Measurements from ENCODE around the gene PRKCB.

PRKCB gene

DNA sequence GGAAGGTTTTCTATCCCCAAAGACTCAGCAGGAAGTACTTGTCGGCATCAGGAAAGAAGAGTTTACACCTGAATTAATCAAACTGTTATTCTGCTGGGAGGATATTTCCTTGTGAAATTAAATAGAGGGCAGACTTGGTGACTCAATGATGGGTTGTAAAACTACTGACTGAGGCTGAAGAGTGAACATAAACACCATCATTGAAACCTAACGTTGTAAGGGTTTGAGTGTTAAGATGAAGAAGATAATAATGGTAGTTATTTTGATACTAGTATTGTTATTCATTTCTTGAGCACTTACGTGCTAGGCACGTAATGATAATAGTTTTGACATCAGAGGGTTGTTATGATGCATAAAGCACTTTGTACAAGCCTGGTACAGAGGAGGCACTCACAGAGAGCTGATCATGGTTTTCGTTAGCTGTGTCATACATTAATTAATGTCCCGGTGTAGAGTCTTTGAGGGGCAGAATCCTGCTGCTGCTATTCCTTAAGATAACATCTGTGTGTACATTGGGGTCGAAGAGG lies 356.2 kb downstream of the PRKCB start:
- H3K27me3 ChIP-seq (ENCODE audit: control insufficient read depth, insufficient read depth, low read length): no peaks in the 10 kb centered on the region
- H3K27ac ChIP-seq (ENCODE audit: low read depth, low read length): no peak overlapping the region
- H3K9ac ChIP-seq (ENCODE audit: low read length): no peak overlapping the region
- no peaks in the 10 kb centered on the region for H3K4me1 ChIP-seq (ENCODE audit: control insufficient read depth, insufficient read depth, low read length)
- H3K36me3 ChIP-seq (ENCODE audit: control insufficient read depth, insufficient read depth, low read length): no peaks in the 10 kb centered on the region
- H3K4me3 ChIP-seq (ENCODE audit: low read length): no peak overlapping the region

GRCh38 chr16:24195221-24195620 lies 359.4 kb downstream of the PRKCB start:
- no peak overlapping the region for H3K4me3 ChIP-seq (ENCODE audit: low read length)
- H3K27ac ChIP-seq (ENCODE audit: low read depth, low read length): no peak overlapping the region
- H3K4me1 ChIP-seq (ENCODE audit: control insufficient read depth, insufficient read depth, low read length): no peaks in the 10 kb centered on the region
- no peaks in the 10 kb centered on the region for H3K27me3 ChIP-seq (ENCODE audit: control insufficient read depth, insufficient read depth, low read length)
- no peaks in the 10 kb centered on the region for H3K36me3 ChIP-seq (ENCODE audit: control insufficient read depth, insufficient read depth, low read length)
- no peak overlapping the region for H3K9ac ChIP-seq (ENCODE audit: low read length)

- no peak overlapping the region for H3K9ac ChIP-seq (ENCODE audit: low read length)
- no peak overlapping the region for H3K27ac ChIP-seq (ENCODE audit: low read depth, low read length)
- no peaks in the 10 kb centered on the region for H3K4me1 ChIP-seq (ENCODE audit: control insufficient read depth, insufficient read depth, low read length)
- no peak overlapping the region for H3K4me3 ChIP-seq (ENCODE audit: low read length)
- H3K36me3 ChIP-seq (ENCODE audit: control insufficient read depth, insufficient read depth, low read length): no peaks in the 10 kb centered on the region
- H3K27me3 ChIP-seq (ENCODE audit: control insufficient read depth, insufficient read depth, low read length): no peaks in the 10 kb centered on the region
Measured at GRCh38 chr16:24198807-24199533, 363.2 kb downstream of the PRKCB start.

DNA sequence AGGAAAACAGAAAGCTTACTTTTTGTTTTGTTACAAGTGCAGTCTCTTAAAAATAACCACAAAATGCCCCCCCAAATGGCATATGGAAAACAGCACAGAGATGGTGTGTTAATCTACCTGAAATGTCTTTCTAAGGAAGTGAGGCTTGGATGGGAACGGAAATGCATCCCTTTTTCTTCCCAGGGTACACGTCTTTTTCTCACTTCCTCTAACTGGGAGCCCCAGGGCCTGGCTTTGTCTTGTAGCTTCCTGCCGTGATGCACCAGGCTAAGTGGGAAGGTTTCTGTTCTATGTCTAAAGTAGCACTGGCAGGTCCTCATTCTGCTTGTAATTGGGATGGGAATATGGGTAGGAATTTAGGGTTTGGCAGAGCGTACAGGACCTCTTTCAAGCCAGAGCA lies 367.9 kb downstream of the PRKCB start:
- no peaks in the 10 kb centered on the region for H3K4me1 ChIP-seq (ENCODE audit: control insufficient read depth, insufficient read depth, low read length)
- H3K27ac ChIP-seq (ENCODE audit: low read depth, low read length): no peak overlapping the region
- H3K4me3 ChIP-seq (ENCODE audit: low read length): no peak overlapping the region
- no peaks in the 10 kb centered on the region for H3K36me3 ChIP-seq (ENCODE audit: control insufficient read depth, insufficient read depth, low read length)
- H3K27me3 ChIP-seq (ENCODE audit: control insufficient read depth, insufficient read depth, low read length): no peaks in the 10 kb centered on the region
- no peak overlapping the region for H3K9ac ChIP-seq (ENCODE audit: low read length)

- Histone ChIP-seq H3K9ac (ENCODE audit: low read length) (no peak overlapping the region), H3K27ac (ENCODE audit: low read depth, low read length) (no peak overlapping the region), H3K4me1 (ENCODE audit: control insufficient read depth, insufficient read depth, low read length) (no peaks in the 10 kb centered on the region), H3K4me3 (ENCODE audit: low read length) (no peak overlapping the region), H3K36me3 (ENCODE audit: control insufficient read depth, insufficient read depth, low read length) (no peaks in the 10 kb centered on the region), H3K27me3 (ENCODE audit: control insufficient read depth, insufficient read depth, low read length) (no peaks in the 10 kb centered on the region)
Measured at GRCh38 chr16:24204150-24204665, 368.4 kb downstream of the PRKCB start.

- Histone ChIP-seq H3K36me3 (ENCODE audit: control insufficient read depth, insufficient read depth, low read length) (no peaks in the 10 kb centered on the region), H3K4me1 (ENCODE audit: control insufficient read depth, insufficient read depth, low read length) (no peaks in the 10 kb centered on the region), H3K9ac (ENCODE audit: low read length) (no peak overlapping the region), H3K27ac (ENCODE audit: low read depth, low read length) (no peak overlapping the region), H3K27me3 (ENCODE audit: control insufficient read depth, insufficient read depth, low read length) (no peaks in the 10 kb centered on the region), H3K4me3 (ENCODE audit: low read length) (no peak overlapping the region)
Measured at GRCh38 chr16:24206926-24207325, 371.1 kb downstream of the PRKCB start.

DNA sequence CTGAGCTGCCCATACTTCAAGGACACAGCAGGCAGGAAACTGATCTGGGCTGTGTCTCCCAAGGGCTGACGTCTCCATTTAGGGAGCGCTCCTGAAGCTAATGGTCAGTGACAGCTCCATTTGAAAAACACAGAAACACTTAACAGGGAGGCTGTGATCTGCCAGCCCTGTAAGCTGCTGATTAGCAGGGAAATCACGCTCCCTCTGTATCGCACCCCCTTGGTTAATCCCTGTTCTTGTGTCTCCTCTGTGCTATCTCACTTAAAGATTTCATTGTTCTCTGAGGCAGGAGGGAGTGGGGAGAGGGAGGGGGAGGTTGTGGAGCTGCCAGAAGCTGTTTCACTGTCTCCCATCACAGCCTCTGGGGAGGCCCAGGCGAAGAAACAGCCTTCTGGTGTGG lies 372.9 kb downstream of the PRKCB start:
- peak overlapping the region; percentile 54 for H3K27ac ChIP-seq (ENCODE audit: low read depth, low read length)

DNA sequence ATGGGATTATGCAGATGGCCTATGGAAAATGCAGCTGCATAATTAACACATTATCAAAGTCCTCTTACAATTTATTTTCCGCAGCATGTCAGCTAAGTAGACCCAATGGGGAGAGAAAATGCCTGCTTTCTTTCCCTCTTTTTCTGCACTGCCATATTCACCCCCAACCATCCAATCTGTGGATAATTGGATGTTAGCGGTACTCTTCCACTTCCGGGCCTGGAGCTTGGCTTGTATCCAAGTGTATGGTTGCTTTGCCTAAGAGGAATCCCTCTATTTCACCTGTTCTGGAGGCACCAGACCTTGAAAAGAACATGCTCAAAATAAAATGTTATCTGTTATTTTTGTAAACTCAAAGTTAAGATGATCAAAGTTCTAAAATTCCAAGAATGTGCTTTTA lies 379.2 kb downstream of the PRKCB start:
- Histone ChIP-seq H3K36me3 (ENCODE audit: control insufficient read depth, insufficient read depth, low read length) (no peaks in the 10 kb centered on the region), H3K4me3 (ENCODE audit: low read length) (no peak overlapping the region), H3K9ac (ENCODE audit: low read length) (no peak overlapping the region), H3K4me1 (ENCODE audit: control insufficient read depth, insufficient read depth, low read length) (no peaks in the 10 kb centered on the region), H3K27me3 (ENCODE audit: control insufficient read depth, insufficient read depth, low read length) (no peaks in the 10 kb centered on the region), H3K27ac (ENCODE audit: low read depth, low read length) (no peak overlapping the region)

More for the DNA sequence above, 372.9 kb downstream of the PRKCB start:
- H3K4me3 ChIP-seq (ENCODE audit: low read length): no peak overlapping the region
- no peaks in the 10 kb centered on the region for H3K4me1 ChIP-seq (ENCODE audit: control insufficient read depth, insufficient read depth, low read length)
- H3K27me3 ChIP-seq (ENCODE audit: control insufficient read depth, insufficient read depth, low read length): no peaks in the 10 kb centered on the region
- no peak overlapping the region for H3K9ac ChIP-seq (ENCODE audit: low read length)
- no peaks in the 10 kb centered on the region for H3K36me3 ChIP-seq (ENCODE audit: control insufficient read depth, insufficient read depth, low read length)

DNA sequence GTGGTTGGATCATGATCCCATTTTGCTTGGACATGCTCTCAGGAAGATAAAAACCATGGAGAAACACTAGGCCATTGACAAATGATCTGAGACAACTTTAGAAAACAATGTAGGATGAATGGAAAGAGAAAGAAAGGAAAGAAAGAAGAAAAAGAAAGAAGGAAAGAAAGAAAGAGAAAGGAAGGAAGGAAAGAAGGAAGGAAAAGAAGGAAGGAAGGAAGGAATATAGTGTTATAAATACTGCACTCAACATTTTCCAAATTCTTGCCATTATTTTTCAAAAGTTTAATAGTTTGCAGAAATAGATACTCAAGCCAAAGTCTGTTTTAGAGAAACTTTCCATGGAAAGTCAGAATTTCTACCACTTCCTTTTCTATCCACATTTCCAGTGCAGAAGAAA lies 381.2 kb downstream of the PRKCB start:
- Histone ChIP-seq H3K4me1 (ENCODE audit: control insufficient read depth, insufficient read depth, low read length) (no peaks in the 10 kb centered on the region), H3K36me3 (ENCODE audit: control insufficient read depth, insufficient read depth, low read length) (no peaks in the 10 kb centered on the region), H3K4me3 (ENCODE audit: low read length) (no peak overlapping the region), H3K9ac (ENCODE audit: low read length) (no peak overlapping the region), H3K27ac (ENCODE audit: low read depth, low read length) (no peak overlapping the region), H3K27me3 (ENCODE audit: control insufficient read depth, insufficient read depth, low read length) (no peaks in the 10 kb centered on the region)

DNA sequence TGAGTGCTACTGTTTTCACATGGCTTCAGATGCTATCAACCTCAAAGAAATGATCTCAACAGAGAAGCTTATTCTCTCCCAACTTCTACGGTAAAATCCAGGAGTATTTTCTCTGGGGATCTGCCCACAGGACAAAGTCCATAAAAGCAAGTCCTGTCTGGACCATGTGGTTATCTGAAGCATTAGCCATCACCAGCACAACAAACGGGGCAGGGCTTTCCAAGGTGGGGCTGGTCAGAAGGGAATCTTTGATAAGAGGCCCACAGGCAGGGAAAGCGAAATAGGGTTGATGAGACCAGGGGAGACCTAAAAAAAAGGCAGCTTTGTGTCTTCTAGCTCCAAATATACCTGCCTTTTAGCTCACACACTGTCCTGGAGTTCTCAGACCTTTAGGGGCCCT lies 381.7 kb downstream of the PRKCB start:
- Histone ChIP-seq H3K4me1 (ENCODE audit: control insufficient read depth, insufficient read depth, low read length) (no peaks in the 10 kb centered on the region), H3K36me3 (ENCODE audit: control insufficient read depth, insufficient read depth, low read length) (no peaks in the 10 kb centered on the region), H3K4me3 (ENCODE audit: low read length) (no peak overlapping the region), H3K27ac (ENCODE audit: low read depth, low read length) (no peak overlapping the region), H3K9ac (ENCODE audit: low read length) (no peak overlapping the region), H3K27me3 (ENCODE audit: control insufficient read depth, insufficient read depth, low read length) (no peaks in the 10 kb centered on the region)

GRCh38 chr16:24218299-24218698 lies 382.5 kb downstream of the PRKCB start:
- no peaks in the 10 kb centered on the region for H3K36me3 ChIP-seq (ENCODE audit: control insufficient read depth, insufficient read depth, low read length)
- no peak overlapping the region for H3K4me3 ChIP-seq (ENCODE audit: low read length)
- no peak overlapping the region for H3K27ac ChIP-seq (ENCODE audit: low read depth, low read length)
- H3K4me1 ChIP-seq (ENCODE audit: control insufficient read depth, insufficient read depth, low read length): no peaks in the 10 kb centered on the region
- no peak overlapping the region for H3K9ac ChIP-seq (ENCODE audit: low read length)
- no peaks in the 10 kb centered on the region for H3K27me3 ChIP-seq (ENCODE audit: control insufficient read depth, insufficient read depth, low read length)

DNA sequence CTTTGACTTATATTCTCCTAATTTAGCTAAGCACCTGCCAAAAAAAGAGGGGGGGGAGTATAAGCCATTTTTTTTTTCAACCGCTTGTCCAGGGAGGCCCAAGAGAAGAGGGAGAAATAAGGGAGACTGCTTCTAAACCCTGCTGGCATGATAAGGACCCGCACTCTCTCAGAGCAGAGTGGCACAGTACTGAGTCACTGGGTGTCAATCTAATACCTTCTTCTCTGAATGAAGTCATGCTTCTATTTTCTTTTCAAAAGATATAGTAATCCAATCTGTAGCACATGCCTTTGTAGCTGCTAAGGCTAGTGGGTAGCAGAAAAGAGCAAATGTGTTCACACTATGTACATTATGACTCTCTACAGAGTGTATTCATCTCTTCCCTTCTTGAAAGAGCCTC lies 385.4 kb downstream of the PRKCB start:
- no peak overlapping the region for H3K9ac ChIP-seq (ENCODE audit: low read length)
- H3K27ac ChIP-seq (ENCODE audit: low read depth, low read length): no peak overlapping the region
- peaks cover 2% of the 10 kb centered on the region for H3K27me3 ChIP-seq (ENCODE audit: control insufficient read depth, insufficient read depth, low read length)
- H3K4me3 ChIP-seq (ENCODE audit: low read length): no peak overlapping the region
- no peaks in the 10 kb centered on the region for H3K36me3 ChIP-seq (ENCODE audit: control insufficient read depth, insufficient read depth, low read length)
- H3K4me1 ChIP-seq (ENCODE audit: control insufficient read depth, insufficient read depth, low read length): no peaks in the 10 kb centered on the region

GRCh38 chr16:24228514-24228913 lies 392.7 kb downstream of the PRKCB start:
- Histone ChIP-seq H3K9ac (ENCODE audit: low read length) (no peak overlapping the region), H3K27ac (ENCODE audit: low read depth, low read length) (no peak overlapping the region), H3K4me3 (ENCODE audit: low read length) (no peak overlapping the region), H3K36me3 (ENCODE audit: control insufficient read depth, insufficient read depth, low read length) (no peaks in the 10 kb centered on the region), H3K4me1 (ENCODE audit: control insufficient read depth, insufficient read depth, low read length) (no peaks in the 10 kb centered on the region), H3K27me3 (ENCODE audit: control insufficient read depth, insufficient read depth, low read length) (peaks cover 2% of the 10 kb centered on the region)

Data from rectal smooth muscle tissue (tissue), 1 donor.